Kidney epithelial cell (primary cell): ENCODE results near the gene RPL39. TPM values are rescaled to one million over a fixed set of nuclear protein-coding genes. Genes with fewer than 3 reads are reported as not detected.
"Not testable (repeated sequence)": the region's sequence is repeated elsewhere in the genome, so short reads cannot be mapped to it uniquely, and the experiment has no call there.

ENCODE experiments used
- DNase-seq: peaks from one replicate; pipeline ENCODE4 v3.0.0-alpha.2; 2010; ENCODE audit warnings: low read depth
- H3K27me3 ChIP-seq: 2 replicates; pipeline ENCODE4 v1.6.0; 2011; ENCODE audit warnings: low read length; ENCODE audit not compliant: control insufficient read depth, insufficient read depth
- H3K36me3 ChIP-seq: 2 replicates; pipeline ENCODE4 v1.5.1; 2011; ENCODE audit warnings: low read length; ENCODE audit not compliant: control insufficient read depth, insufficient read depth
- H3K4me3 ChIP-seq: 2 replicates; pipeline ENCODE4 v1.5.1; 2011; ENCODE audit warnings: low read depth, mild to moderate bottlenecking, control low read depth, low read length
- CTCF ChIP-seq: IDR thresholded peaks from 2 replicates; pipeline ENCODE4 v1.5.1; 2011; ENCODE audit warnings: mild to moderate bottlenecking, moderate library complexity, low read length, control low read depth, inconsistent platforms; ENCODE audit not compliant: insufficient read depth, poor library complexity, severe bottlenecking
- total RNA-seq: library from RNA; depleted of rRNA; stranded (reverse); fragments of >200 nt; gene quantifications from 2 replicates; pipeline ENCODE4 v1.2.3, GENCODE V29; 2015

Gene RPL39
- total RNA-seq, 1 donor from 2014 or later = 9,048 TPM

- H3K27me3 ChIP-seq = no peaks in the 10 kb centered on the region
- no peaks in the 10 kb centered on the region for H3K36me3 ChIP-seq
- no peak overlapping the region for H3K4me3 ChIP-seq
- no peak for TF ChIP-seq CTCF
- DNase-seq = no peak
Observed at GRCh38 chrX:119817130-119817690, 25.8 kb upstream of the RPL39 start.

GRCh38 chrX:119816300-119816699 is 24.9 kb upstream of the RPL39 start:
- TF ChIP-seq CTCF = no peak
- no peaks in the 10 kb centered on the region for H3K27me3 ChIP-seq
- DNase-seq = no peak
- H3K36me3 ChIP-seq = no peaks in the 10 kb centered on the region
- no peak overlapping the region for H3K4me3 ChIP-seq

GRCh38 chrX:119809185-119809666 is 17.8 kb upstream of the RPL39 start:
- DNase-seq = no peak
- no peak for TF ChIP-seq CTCF
- no peaks in the 10 kb centered on the region for H3K27me3 ChIP-seq

GRCh38 chrX:119808461-119808860 is 17.0 kb upstream of the RPL39 start:
- H3K4me3 ChIP-seq, H3K27me3 ChIP-seq, H3K36me3 ChIP-seq, DNase-seq: not testable (repeated sequence)

More at GRCh38 chrX:119809185-119809666, 17.8 kb upstream of the RPL39 start:
- H3K4me3 ChIP-seq = no peak overlapping the region
- no peaks in the 10 kb centered on the region for H3K36me3 ChIP-seq

GRCh38 chrX:119802546-119802945 is 11.1 kb upstream of the RPL39 start:
- Histone ChIP-seq H3K4me3 (no peak overlapping the region), H3K36me3 (no peaks in the 10 kb centered on the region), H3K27me3 (no peaks in the 10 kb centered on the region)
- no peak for DNase-seq
- TF ChIP-seq CTCF = no peak

- no peak for DNase-seq
- no peaks in the 10 kb centered on the region for H3K27me3 ChIP-seq
- TF ChIP-seq CTCF = no peak
- H3K4me3 ChIP-seq = no peak overlapping the region
- H3K36me3 ChIP-seq = no peaks in the 10 kb centered on the region
Observed at GRCh38 chrX:119801253-119802221, 10.1 kb upstream of the RPL39 start.
